PFSK-1 (cell line): ENCODE results near the gene AIDA.

Experiments
- FOXP2 ChIP-seq: optimal IDR thresholded peaks from 2 replicates; pipeline ENCODE3; 2011; ENCODE audit warnings: borderline replicate concordance, control low read depth, inconsistent platforms; ENCODE audit not compliant: insufficient read depth; ENCODE audit errors: extremely low read length, extremely low read depth
- POLR2AphosphoS5 ChIP-seq: IDR thresholded peaks from 2 replicates; pipeline ENCODE4 v1.6.1; 2012; ENCODE audit warnings: low read depth, mild to moderate bottlenecking, control low read depth, low read length, moderate library complexity
- SIN3A ChIP-seq: IDR thresholded peaks from 2 replicates; pipeline ENCODE4 v1.6.1; 2012; ENCODE audit warnings: mild to moderate bottlenecking, low read length, moderate library complexity, borderline replicate concordance; ENCODE audit not compliant: insufficient read depth
- TAF1 ChIP-seq: IDR thresholded peaks from 2 replicates; pipeline ENCODE4 v1.6.1; 2012; ENCODE audit warnings: low read length, control low read depth, borderline replicate concordance; ENCODE audit not compliant: insufficient read depth
- TF ChIP-seq, protein P1 (sequence below), 2 experiments: IDR thresholded peaks; 2 replicates each; pipeline versions ENCODE4 v1.6.1 to v1.8.0; 2011 to 2012; ENCODE audit warnings: low read depth in 2 of 2, low read length in 2 of 2, control low read depth in 1 of 2, inconsistent platforms in 1 of 2, mild to moderate bottlenecking in 1 of 2, moderate library complexity in 1 of 2; ENCODE audit not compliant: insufficient read depth in 1 of 2

The AIDA gene

DNA sequence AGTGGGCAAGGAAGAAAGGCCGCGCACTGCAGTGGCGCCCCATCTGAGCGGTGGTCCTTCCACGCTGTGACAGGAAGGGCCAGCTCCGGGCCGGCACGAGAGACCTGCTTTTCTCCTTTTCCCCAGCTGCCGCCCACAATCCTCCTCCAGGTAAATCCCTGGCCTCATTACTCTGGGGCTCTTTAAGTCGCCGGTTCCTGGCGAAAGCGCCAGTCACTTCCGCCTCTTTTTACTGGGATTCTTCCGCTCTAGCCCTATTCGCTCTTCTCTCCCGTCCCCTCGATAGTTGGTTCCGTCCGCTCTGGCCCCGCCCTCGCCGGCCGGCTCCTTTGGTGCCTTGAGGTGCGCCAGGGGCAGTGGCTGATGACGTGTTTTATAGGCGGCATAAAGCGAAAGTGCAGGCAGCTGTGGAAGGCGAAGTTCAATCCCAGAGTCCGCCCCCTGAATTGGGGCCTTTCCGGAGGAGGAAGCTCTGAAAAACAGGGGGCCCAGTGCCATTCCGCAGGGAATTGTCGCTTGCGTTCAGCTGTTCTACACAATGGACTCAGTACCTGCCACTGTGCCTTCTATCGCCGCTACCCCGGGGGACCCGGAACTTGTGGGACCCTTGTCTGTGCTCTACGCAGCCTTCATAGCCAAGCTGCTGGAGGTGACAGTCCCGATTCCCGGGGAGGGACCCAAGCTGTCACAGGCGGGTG, 68.2 kb downstream of the AIDA start:
- TF ChIP-seq TAF1 = no peak
- peak; percentile 81 for TF ChIP-seq POLR2AphosphoS5

GRCh38 chr1:222643606-222643937, 68.7 kb downstream of the AIDA start:
- TF ChIP-seq, protein P1, sequence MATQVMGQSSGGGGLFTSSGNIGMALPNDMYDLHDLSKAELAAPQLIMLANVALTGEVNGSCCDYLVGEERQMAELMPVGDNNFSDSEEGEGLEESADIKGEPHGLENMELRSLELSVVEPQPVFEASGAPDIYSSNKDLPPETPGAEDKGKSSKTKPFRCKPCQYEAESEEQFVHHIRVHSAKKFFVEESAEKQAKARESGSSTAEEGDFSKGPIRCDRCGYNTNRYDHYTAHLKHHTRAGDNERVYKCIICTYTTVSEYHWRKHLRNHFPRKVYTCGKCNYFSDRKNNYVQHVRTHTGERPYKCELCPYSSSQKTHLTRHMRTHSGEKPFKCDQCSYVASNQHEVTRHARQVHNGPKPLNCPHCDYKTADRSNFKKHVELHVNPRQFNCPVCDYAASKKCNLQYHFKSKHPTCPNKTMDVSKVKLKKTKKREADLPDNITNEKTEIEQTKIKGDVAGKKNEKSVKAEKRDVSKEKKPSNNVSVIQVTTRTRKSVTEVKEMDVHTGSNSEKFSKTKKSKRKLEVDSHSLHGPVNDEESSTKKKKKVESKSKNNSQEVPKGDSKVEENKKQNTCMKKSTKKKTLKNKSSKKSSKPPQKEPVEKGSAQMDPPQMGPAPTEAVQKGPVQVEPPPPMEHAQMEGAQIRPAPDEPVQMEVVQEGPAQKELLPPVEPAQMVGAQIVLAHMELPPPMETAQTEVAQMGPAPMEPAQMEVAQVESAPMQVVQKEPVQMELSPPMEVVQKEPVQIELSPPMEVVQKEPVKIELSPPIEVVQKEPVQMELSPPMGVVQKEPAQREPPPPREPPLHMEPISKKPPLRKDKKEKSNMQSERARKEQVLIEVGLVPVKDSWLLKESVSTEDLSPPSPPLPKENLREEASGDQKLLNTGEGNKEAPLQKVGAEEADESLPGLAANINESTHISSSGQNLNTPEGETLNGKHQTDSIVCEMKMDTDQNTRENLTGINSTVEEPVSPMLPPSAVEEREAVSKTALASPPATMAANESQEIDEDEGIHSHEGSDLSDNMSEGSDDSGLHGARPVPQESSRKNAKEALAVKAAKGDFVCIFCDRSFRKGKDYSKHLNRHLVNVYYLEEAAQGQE (IDR thresholded peaks at IDR 0.05; ENCODE audit: insufficient read depth in 1 of 2, low read depth in 2 of 2, low read length in 2 of 2) = no peak

DNA sequence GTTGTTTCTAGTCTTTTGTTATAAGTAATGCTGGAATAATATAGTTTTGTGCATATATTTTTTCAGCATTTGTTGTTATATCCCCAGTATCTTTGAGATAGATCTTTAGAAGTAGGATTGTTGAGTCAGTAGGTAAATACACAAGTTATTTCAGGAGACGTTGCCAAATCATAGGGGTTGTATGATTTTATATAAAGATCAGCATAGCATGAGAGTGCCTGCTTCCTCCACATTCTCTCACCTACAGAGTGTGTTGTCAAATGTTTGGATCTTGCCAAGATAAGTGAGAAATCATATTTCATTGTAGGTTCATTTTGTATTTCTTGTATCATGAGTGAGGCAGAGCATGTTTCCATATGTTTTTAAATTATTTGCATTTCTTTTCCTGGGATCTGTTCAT, 69.8 kb downstream of the AIDA start:
- TF ChIP-seq, protein P1 (IDR thresholded peaks at IDR 0.05; ENCODE audit: insufficient read depth in 1 of 2, low read depth in 2 of 2, low read length in 2 of 2) = no peak
- no peak for TF ChIP-seq SIN3A
- TF ChIP-seq FOXP2 = no peak
- TF ChIP-seq TAF1 = no peak
- no peak for TF ChIP-seq POLR2AphosphoS5

DNA sequence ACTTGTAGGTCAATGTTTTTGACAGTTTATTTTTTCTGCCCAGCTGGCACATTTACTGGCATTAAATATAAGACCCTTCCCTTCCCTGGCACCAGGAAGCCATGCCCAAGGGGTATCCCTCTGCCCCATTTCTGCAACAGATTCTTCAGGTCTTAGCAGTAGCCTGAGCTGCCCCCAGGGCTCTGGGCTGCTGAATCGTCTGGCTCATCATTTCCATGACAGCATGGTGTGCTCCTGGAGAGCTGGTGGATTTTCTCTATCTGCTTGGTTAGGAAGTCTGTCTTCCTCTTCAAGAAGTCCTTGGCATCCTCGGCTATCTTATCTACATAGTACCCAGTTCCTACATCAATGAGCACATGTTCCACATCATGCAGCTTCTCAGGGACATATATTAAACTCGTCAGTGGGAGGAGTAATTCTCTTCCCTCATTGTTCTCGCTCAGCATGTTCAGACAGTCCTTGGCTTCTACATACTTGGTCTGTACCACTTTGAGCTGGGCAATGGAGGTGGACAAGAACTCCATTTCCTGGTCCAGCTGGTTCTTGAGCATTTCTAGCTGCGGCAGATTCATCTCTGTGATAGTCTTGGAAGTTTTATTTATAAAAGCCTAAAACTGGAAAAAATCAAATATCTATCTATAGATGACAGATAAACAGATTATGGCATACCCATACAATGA, 70.9 kb downstream of the AIDA start:
- TF ChIP-seq TAF1 = no peak
- TF ChIP-seq POLR2AphosphoS5 = no peak
- TF ChIP-seq FOXP2 = no peak

DNA sequence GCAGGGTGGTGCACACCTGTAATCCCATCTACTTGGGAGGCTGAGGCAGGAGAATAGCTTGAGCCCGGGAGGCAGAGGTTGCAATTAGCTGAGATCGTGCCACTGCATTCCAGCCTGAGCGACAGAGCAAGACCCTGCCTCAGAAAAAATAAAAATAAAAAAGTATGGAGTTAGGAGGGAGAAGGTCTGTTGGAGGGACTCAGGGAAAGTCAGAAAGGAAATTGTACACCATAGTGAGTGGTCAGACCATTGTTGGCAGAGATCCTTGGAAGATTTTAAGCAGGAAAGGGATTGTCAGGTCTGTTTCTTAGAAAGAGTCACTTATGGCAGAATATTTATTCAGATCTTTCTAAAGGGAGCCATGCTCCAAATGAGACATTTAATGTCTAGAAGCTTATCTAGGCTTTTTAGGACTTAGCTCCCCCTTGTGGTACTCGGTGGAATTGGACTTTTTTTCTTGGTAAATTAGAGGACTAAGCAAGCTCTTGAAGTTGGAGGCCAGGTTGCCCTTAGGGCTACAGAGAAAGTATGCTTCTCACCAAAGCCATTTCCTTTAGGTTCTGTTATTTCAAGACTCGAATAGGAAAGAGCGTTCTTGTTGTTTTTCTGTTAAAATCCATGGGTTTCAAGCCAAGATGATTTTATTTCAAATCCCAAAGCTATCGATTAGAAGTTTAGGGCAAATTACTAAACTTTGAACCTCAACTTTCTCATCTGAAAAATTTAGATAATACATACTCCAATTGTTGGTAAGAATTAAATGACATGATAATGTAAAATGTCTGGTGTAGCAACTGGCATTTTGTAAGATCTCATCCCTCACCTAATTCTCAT, 77.9 kb downstream of the AIDA start:
- TF ChIP-seq, protein P1 (IDR thresholded peaks at IDR 0.05; ENCODE audit: insufficient read depth in 1 of 2, low read depth in 2 of 2, low read length in 2 of 2) = no peak
- TF ChIP-seq TAF1 (no peak), FOXP2 (no peak), SIN3A (no peak), POLR2AphosphoS5 (no peak)

DNA sequence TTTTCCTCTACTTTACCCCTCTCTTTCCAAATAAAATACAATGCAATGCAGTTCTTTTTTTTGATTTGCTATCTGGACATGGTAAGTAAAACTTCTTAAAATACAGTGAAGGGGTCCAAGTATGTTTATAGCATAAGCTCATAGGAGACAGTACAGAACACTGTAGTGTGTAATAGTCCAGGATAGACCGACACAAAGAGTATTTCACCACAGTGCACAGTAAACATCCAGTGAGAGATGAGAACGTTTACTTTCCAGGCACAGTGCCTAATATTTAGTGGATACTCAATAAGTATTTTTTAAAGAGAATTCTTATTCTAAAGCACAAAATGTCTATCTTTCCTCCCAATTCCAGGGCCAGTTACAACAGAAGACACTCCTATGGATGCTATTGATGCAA, 79.5 kb downstream of the AIDA start:
- TF ChIP-seq SIN3A = no peak
- TF ChIP-seq POLR2AphosphoS5 = no peak
- TF ChIP-seq, protein P1 (IDR thresholded peaks at IDR 0.05; ENCODE audit: insufficient read depth in 1 of 2, low read depth in 2 of 2, low read length in 2 of 2) = no peak
- TF ChIP-seq TAF1 = no peak
- TF ChIP-seq FOXP2 = no peak
